Measurements from ENCODE around the gene LRRC56.
"Not testable (repeated sequence)": the region's sequence is repeated elsewhere in the genome, so short reads cannot be mapped to it uniquely, and the experiment has no call there.

The LRRC56 gene

DNA sequence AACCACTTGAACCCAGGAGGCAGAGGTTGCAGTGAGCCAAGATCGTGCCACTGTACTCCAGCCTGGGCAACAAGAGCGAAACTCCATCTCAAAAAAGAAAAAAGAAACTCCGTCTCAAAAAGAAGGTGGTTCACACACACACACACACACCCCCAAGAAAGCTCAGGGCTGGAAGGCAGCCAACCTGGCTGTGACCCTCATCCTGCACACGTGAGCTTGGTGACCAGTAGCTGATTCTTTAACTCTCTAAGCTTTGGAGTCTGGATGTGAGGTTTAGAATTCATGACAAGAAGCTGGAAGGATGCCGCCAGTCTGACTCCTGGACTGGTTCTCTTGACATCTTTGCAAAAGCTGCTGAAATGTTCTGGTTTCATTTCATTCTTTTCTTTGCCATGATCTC lies 28.4 kb upstream of the LRRC56 start:
- H3K4me3 ChIP-seq (ENCODE audit: low read depth, low read length) = no peak overlapping the region
- H2AFZ ChIP-seq (ENCODE audit: low read length, unreplicated experiment) = no peak overlapping the region
- H3K36me3 ChIP-seq (ENCODE audit: insufficient read depth, low read length) = peaks cover 9% of the 10 kb centered on the region; the same call in 1 of the 2 replicates
- no peaks in the 10 kb centered on the region for H3K27me3 ChIP-seq (ENCODE audit: insufficient read depth, low read length)
- peaks cover 11% of the 10 kb centered on the region for H3K4me1 ChIP-seq (ENCODE audit: control insufficient read depth, insufficient read depth, low read length, unreplicated experiment)
- no peak overlapping the region for H3K27ac ChIP-seq (ENCODE audit: low read depth, low read length)
- H3K79me2 ChIP-seq (ENCODE audit: control insufficient read depth, insufficient read depth, low read length, unreplicated experiment) = peaks cover 35% of the 10 kb centered on the region

GRCh38 chr11:512761-513595 lies 24.3 kb upstream of the LRRC56 start:
- Histone ChIP-seq H3K4me3 (ENCODE audit: low read depth, low read length) (no peak overlapping the region), H3K36me3 (ENCODE audit: insufficient read depth, low read length) (peaks cover 24% of the 10 kb centered on the region), H3K4me1 (ENCODE audit: control insufficient read depth, insufficient read depth, low read length, unreplicated experiment) (peaks cover 2% of the 10 kb centered on the region), H2AFZ (ENCODE audit: low read length, unreplicated experiment) (no peak overlapping the region), H3K27me3 (ENCODE audit: insufficient read depth, low read length) (no peaks in the 10 kb centered on the region), H3K27ac (ENCODE audit: low read depth, low read length) (no peak overlapping the region), H3K79me2 (ENCODE audit: control insufficient read depth, insufficient read depth, low read length, unreplicated experiment) (peaks cover 10% of the 10 kb centered on the region)

DNA sequence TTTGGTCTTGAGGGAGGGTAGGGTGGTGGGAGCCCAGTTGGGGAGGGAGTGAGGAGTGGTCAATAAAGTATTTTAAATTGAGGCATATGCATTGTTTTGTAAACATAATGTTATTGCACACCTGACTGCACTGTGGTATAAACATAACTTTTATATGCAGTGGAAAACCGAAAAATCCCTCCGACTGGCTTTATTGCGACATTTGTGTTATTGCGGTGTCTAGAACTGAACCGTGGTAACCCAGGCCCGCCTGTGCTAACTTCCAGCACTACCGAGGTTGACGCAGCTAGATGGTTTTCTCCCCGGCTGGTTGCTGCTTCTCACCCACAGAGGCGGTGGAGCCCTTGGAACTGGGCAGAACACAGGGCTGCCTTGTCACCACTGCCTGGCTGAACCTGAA lies 22.7 kb upstream of the LRRC56 start:
- H2AFZ ChIP-seq (ENCODE audit: low read length, unreplicated experiment) = no peak overlapping the region
- peaks cover 24% of the 10 kb centered on the region for H3K36me3 ChIP-seq (ENCODE audit: insufficient read depth, low read length)
- H3K27ac ChIP-seq (ENCODE audit: low read depth, low read length) = no peak overlapping the region
- no peak overlapping the region for H3K4me3 ChIP-seq (ENCODE audit: low read depth, low read length)
- H3K4me1 ChIP-seq (ENCODE audit: control insufficient read depth, insufficient read depth, low read length, unreplicated experiment) = no peaks in the 10 kb centered on the region
- H3K27me3 ChIP-seq (ENCODE audit: insufficient read depth, low read length) = no peaks in the 10 kb centered on the region
- peaks cover 3% of the 10 kb centered on the region for H3K79me2 ChIP-seq (ENCODE audit: control insufficient read depth, insufficient read depth, low read length, unreplicated experiment)

- Histone ChIP-seq H2AFZ (ENCODE audit: low read length, unreplicated experiment) (no peak overlapping the region), H3K27ac (ENCODE audit: low read depth, low read length) (no peak overlapping the region), H3K79me2 (ENCODE audit: control insufficient read depth, insufficient read depth, low read length, unreplicated experiment) (no peaks in the 10 kb centered on the region), H3K4me1 (ENCODE audit: control insufficient read depth, insufficient read depth, low read length, unreplicated experiment) (no peaks in the 10 kb centered on the region), H3K27me3 (ENCODE audit: insufficient read depth, low read length) (no peaks in the 10 kb centered on the region), H3K36me3 (ENCODE audit: insufficient read depth, low read length) (peaks cover 20% of the 10 kb centered on the region), H3K4me3 (ENCODE audit: low read depth, low read length) (no peak overlapping the region)
Observed at GRCh38 chr11:515131-515530, 22.2 kb upstream of the LRRC56 start.

DNA sequence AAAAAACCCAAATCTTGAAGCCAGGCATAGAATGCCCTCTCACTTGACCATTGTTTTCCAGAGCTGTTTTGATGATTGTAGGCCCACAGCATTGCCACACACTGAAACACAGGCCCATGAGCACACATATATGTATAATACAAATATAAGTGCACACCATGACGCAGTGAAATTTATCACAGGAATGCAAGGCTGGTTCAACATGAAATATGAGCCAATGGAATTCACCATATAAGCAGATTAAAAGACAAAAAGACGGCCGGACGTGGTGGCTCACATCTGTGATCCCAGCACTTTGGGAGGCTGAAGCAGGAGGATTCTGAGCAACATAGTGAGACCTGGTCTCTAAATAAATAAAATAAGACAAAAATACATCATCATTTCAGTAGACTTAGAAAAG lies 20.9 kb upstream of the LRRC56 start:
- no peaks in the 10 kb centered on the region for H3K4me1 ChIP-seq (ENCODE audit: control insufficient read depth, insufficient read depth, low read length, unreplicated experiment)
- H3K27me3 ChIP-seq (ENCODE audit: insufficient read depth, low read length) = no peaks in the 10 kb centered on the region
- H3K79me2 ChIP-seq (ENCODE audit: control insufficient read depth, insufficient read depth, low read length, unreplicated experiment) = no peaks in the 10 kb centered on the region
- H3K36me3 ChIP-seq (ENCODE audit: insufficient read depth, low read length) = peaks cover 20% of the 10 kb centered on the region
- H2AFZ ChIP-seq (ENCODE audit: low read length, unreplicated experiment) = no peak overlapping the region
- no peak overlapping the region for H3K27ac ChIP-seq (ENCODE audit: low read depth, low read length)
- H3K4me3 ChIP-seq (ENCODE audit: low read depth, low read length) = no peak overlapping the region

- H3K27ac ChIP-seq (ENCODE audit: low read depth, low read length); H3K27me3 ChIP-seq (ENCODE audit: insufficient read depth, low read length); H3K4me3 ChIP-seq (ENCODE audit: low read depth, low read length); H3K79me2 ChIP-seq (ENCODE audit: control insufficient read depth, insufficient read depth, low read length, unreplicated experiment); H2AFZ ChIP-seq (ENCODE audit: low read length, unreplicated experiment); H3K4me1 ChIP-seq (ENCODE audit: control insufficient read depth, insufficient read depth, low read length, unreplicated experiment): not testable (repeated sequence)
- peaks cover 20% of the 10 kb centered on the region for H3K36me3 ChIP-seq (ENCODE audit: insufficient read depth, low read length)
Observed at GRCh38 chr11:516918-517685, 20.2 kb upstream of the LRRC56 start.

DNA sequence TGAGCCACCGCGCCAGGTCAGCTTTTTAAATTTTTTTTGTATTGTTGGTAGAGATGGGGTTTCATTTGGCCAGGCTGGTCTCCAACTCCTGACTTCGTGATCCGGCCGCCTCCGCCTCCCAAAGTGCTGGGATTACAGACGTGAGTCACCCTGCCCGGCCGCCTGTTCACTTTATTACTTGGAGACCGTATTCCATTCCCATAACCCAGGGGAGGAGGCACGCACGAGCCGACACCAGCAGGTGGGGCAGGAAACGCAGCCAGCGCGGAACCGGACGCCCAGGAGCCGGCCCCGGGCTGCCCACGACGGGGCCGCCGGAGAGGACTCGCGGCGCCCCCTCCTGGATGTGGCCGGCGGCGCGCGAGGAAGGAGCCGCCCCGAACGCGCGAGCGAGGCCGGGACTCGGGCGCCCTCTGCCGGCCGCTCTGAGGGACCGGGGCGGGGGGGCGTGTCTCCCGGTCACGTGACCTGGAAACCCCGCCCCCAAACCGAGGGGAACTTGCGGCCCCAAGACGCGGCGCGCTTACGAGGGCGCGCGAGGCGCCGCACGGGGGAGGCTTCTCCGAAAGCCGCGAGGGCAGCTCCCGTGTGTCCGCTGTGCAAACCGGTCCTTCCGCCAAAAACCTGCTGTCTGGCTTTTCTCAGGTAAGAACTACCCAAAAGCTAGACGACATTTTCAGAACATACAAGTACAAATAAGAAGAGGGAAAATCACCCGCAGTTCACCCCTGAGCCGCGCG lies 18.7 kb upstream of the LRRC56 start:
- peak overlapping the region; percentile 58 for H3K27ac ChIP-seq (ENCODE audit: low read depth, low read length)
- peak overlapping the region; percentile 64 for H3K4me3 ChIP-seq (ENCODE audit: low read depth, low read length)
- H2AFZ ChIP-seq (ENCODE audit: low read length, unreplicated experiment) = peak overlapping the region; percentile 16
- H3K27me3 ChIP-seq (ENCODE audit: insufficient read depth, low read length) = no peaks in the 10 kb centered on the region
- H3K36me3 ChIP-seq (ENCODE audit: insufficient read depth, low read length) = peaks cover 15% of the 10 kb centered on the region
- H3K4me1 ChIP-seq (ENCODE audit: control insufficient read depth, insufficient read depth, low read length, unreplicated experiment) = no peaks in the 10 kb centered on the region
- no peaks in the 10 kb centered on the region for H3K79me2 ChIP-seq (ENCODE audit: control insufficient read depth, insufficient read depth, low read length, unreplicated experiment)

DNA sequence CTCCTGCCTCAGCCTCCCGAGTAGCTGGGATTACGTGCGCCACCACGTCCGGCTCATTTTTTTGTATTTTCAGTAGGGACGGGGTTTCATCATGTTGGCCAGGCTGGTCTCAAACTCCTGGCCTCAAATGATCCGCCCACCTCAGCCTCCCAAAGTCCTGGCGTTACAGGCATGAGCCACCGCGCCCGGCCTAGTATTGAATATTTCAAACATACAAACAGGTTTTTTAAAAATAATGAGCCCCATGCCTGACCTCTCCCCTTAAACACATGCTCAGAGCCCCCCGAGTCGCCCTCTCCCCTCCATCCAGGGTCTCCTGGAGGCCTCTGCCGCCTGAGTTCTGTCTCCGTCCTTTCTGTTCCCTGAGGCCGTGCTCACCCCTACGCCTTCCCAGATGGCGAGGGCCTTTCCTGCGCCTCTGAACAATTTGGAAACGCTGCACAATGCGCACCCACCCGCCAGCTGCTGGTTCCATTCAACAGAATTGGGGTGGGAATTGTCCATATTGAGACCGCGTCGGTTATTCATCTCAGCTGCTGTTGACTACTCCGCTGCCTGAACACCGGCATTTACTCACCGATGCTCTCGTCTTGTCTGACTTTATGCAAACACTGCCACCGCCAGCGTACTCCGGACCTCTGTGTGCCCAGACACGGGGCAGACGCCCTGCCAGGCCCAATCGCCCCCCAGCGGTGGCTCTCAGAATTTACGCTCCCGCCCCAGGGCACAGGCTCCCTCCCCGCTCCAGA lies 16.7 kb upstream of the LRRC56 start:
- Histone ChIP-seq H3K79me2 (ENCODE audit: control insufficient read depth, insufficient read depth, low read length, unreplicated experiment) (no peaks in the 10 kb centered on the region), H3K36me3 (ENCODE audit: insufficient read depth, low read length) (peaks cover 4% of the 10 kb centered on the region), H3K4me3 (ENCODE audit: low read depth, low read length) (no peak overlapping the region), H3K27me3 (ENCODE audit: insufficient read depth, low read length) (no peaks in the 10 kb centered on the region), H3K4me1 (ENCODE audit: control insufficient read depth, insufficient read depth, low read length, unreplicated experiment) (no peaks in the 10 kb centered on the region), H3K27ac (ENCODE audit: low read depth, low read length) (no peak overlapping the region), H2AFZ (ENCODE audit: low read length, unreplicated experiment) (no peak overlapping the region)

DNA sequence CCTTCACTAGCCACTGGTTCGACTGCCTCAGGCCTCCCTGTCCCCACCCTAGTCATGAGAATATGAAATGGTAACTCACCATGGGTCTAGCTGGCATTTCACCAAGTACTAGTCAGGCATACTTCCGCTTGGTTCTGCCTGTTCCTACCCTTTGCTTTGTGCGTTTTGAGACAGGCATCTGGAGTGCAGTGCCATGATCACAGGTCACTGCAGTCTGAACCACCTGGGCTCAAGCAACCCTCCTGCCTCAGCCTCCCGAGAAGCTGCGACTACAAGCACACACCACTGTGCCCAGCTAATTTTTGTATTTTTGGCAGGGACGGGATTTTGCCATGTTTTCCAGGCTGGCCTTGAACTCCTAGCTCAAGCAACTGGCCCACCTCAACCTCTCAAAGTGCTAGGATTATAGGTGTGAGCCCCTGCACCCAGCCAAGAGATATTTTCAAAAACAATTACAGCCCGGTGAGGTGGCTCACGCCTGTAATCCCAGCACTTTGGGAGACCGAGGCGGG lies 16.1 kb upstream of the LRRC56 start:
- H3K27me3 ChIP-seq (ENCODE audit: insufficient read depth, low read length) = no peaks in the 10 kb centered on the region
- no peak overlapping the region for H2AFZ ChIP-seq (ENCODE audit: low read length, unreplicated experiment)
- H3K36me3 ChIP-seq (ENCODE audit: insufficient read depth, low read length) = no peaks in the 10 kb centered on the region
- no peaks in the 10 kb centered on the region for H3K4me1 ChIP-seq (ENCODE audit: control insufficient read depth, insufficient read depth, low read length, unreplicated experiment)
- H3K27ac ChIP-seq (ENCODE audit: low read depth, low read length) = no peak overlapping the region
- H3K79me2 ChIP-seq (ENCODE audit: control insufficient read depth, insufficient read depth, low read length, unreplicated experiment) = no peaks in the 10 kb centered on the region
- no peak overlapping the region for H3K4me3 ChIP-seq (ENCODE audit: low read depth, low read length)

- Histone ChIP-seq H3K4me3 (ENCODE audit: low read depth, low read length) (no peak overlapping the region), H3K36me3 (ENCODE audit: insufficient read depth, low read length) (no peaks in the 10 kb centered on the region), H3K27me3 (ENCODE audit: insufficient read depth, low read length) (no peaks in the 10 kb centered on the region), H3K4me1 (ENCODE audit: control insufficient read depth, insufficient read depth, low read length, unreplicated experiment) (no peaks in the 10 kb centered on the region), H2AFZ (ENCODE audit: low read length, unreplicated experiment) (no peak overlapping the region), H3K79me2 (ENCODE audit: control insufficient read depth, insufficient read depth, low read length, unreplicated experiment) (no peaks in the 10 kb centered on the region), H3K27ac (ENCODE audit: low read depth, low read length) (no peak overlapping the region)
Observed at GRCh38 chr11:526192-526591, 11.1 kb upstream of the LRRC56 start.

Data from ACC112 (cell line).